GM19438 (cell line): ENCODE data around the gene MEX3D.
"Not testable (repeated sequence)": the region's sequence is repeated elsewhere in the genome, so short reads cannot be mapped to it uniquely, and the experiment has no call there.

Experiments used
- ATAC-seq: cut with Tn5 transposase; IDR thresholded peaks from one replicate; pipeline ENCODE4 v1.9.1; 2021; ENCODE audit warnings: low read depth; ENCODE audit not compliant: unreplicated experiment

The MEX3D gene

GRCh38 chr19:1523412-1524286 is 44.5 kb downstream of the MEX3D start, which contains the start of gene PLK5:
PLK5 (plus strand) TSS chr19:1524077; CDS start chr19:1526997, 2,920 bp downstream.
- no peak for ATAC-seq

- ATAC-seq, result no peak
Measured at GRCh38 chr19:1522838-1523237, 45.3 kb downstream of the MEX3D start.

GRCh38 chr19:1522061-1522460 is 46.1 kb downstream of the MEX3D start:
- ATAC-seq, result no peak

GRCh38 chr19:1521636-1522035 is 46.5 kb downstream of the MEX3D start:
- ATAC-seq, result no peak

GRCh38 chr19:1520203-1520780 is 47.8 kb downstream of the MEX3D start:
- no peak for ATAC-seq

GRCh38 chr19:1519802-1520201 is 48.3 kb downstream of the MEX3D start:
- not testable (repeated sequence) for ATAC-seq

GRCh38 chr19:1518471-1518870 is 49.7 kb downstream of the MEX3D start:
- ATAC-seq, result no peak

- ATAC-seq, result no peak
Measured at GRCh38 chr19:1516395-1516753, 51.8 kb downstream of the MEX3D start.

- no peak for ATAC-seq
Measured at GRCh38 chr19:1514986-1515721, 53.0 kb downstream of the MEX3D start.

- ATAC-seq, result no peak
Measured at GRCh38 chr19:1514295-1514661, 53.8 kb downstream of the MEX3D start.

- no peak for ATAC-seq
Measured at GRCh38 chr19:1513499-1514294, 54.4 kb downstream of the MEX3D start.

- no peak for ATAC-seq
Measured at GRCh38 chr19:1512671-1513498, 55.2 kb downstream of the MEX3D start, which contains the start of gene ADAMTSL5. ADAMTSL5 (minus strand) TSS chr19:1513019; CDS start chr19:1510943, 2,076 bp downstream.

- ATAC-seq, result no peak
Measured at GRCh38 chr19:1511318-1512317, 56.5 kb downstream of the MEX3D start.

- ATAC-seq, result no peak
Measured at GRCh38 chr19:1510807-1511206, 57.3 kb downstream of the MEX3D start.

GRCh38 chr19:1510442-1510806 is 57.7 kb downstream of the MEX3D start:
- ATAC-seq, result no peak

GRCh38 chr19:1509602-1510441 is 58.3 kb downstream of the MEX3D start:
- no peak for ATAC-seq

- no peak for ATAC-seq
Measured at GRCh38 chr19:1508507-1508856, 59.6 kb downstream of the MEX3D start.
